ENCODE measurements around the gene RNPEPL1.

RNPEPL1 gene

GRCh38 chr2:240585681-240586197, 17.5 kb downstream of the RNPEPL1 start:
- peak overlapping the region; percentile 98 for H3K4me3 ChIP-seq (ENCODE audit: low read depth, low read length)
- peak overlapping the region; percentile 83 for H3K9ac ChIP-seq (ENCODE audit: low read depth, low read length)
- no peaks in the 10 kb centered on the region for H3K9me3 ChIP-seq (ENCODE audit: control insufficient read depth, insufficient read depth, low read length)
- H3K27me3 ChIP-seq (ENCODE audit: control insufficient read depth, insufficient read depth, low read length): no peaks in the 10 kb centered on the region
- H3K4me1 ChIP-seq (ENCODE audit: control insufficient read depth, insufficient read depth, low read length): peaks cover 14% of the 10 kb centered on the region
- H3K36me3 ChIP-seq (ENCODE audit: control insufficient read depth, insufficient read depth, low read length): peaks cover under 1% of the 10 kb centered on the region

DNA sequence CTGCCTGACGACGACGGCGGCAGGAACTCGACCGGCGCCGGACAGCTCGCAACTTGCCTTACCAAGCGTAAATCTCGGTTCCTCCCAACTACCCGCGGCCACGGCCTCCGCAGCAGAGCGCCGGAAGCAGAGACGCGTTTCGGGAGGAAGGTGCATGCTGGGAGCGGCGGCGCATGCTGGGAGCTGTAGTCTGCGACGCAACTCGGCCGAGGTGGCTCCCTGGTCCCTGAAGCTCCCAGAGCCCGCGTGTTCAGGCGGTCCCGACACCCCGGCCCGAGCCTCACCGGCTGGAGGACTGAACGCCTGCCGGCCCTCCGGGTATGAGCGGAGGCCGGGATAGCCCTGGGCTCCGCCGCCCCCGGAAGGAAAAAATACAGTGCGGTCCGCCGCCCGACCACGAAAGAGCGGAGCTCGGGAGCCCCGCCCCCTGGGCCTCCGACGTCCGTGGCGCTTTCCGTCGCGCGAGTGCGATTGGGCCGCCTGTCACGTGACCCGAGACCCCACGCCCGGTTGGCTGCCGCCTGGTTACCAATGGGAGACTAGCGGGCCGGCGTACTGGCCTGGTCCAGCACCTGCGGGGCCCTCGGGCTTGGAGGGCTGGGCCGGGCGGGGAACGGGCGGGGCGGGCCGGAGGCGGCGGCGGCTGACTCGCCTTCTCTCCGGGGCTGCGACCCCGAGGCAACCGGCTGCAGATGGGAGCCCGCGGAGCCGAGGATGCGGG, 18.1 kb downstream of the RNPEPL1 start, which contains the start of gene CAPN10:
CAPN10 (plus strand) TSS at position 537 of the 721 bp plus-strand sequence; CDS start at position 715, 178 bp downstream.
- Histone ChIP-seq H3K9ac (ENCODE audit: low read depth, low read length) (peak within 1 kb of the TSS; percentile 83), H3K27me3 (ENCODE audit: control insufficient read depth, insufficient read depth, low read length) (no peaks in the 10 kb centered on the region), H3K4me3 (ENCODE audit: low read depth, low read length) (peak within 1 kb of the TSS; percentile 98), H3K4me1 (ENCODE audit: control insufficient read depth, insufficient read depth, low read length) (peaks cover 14% of the 10 kb centered on the region), H3K36me3 (ENCODE audit: control insufficient read depth, insufficient read depth, low read length) (peaks cover 2% of the 10 kb centered on the region), H3K9me3 (ENCODE audit: control insufficient read depth, insufficient read depth, low read length) (no peaks in the 10 kb centered on the region)

GRCh38 chr2:240586919-240587800, 18.9 kb downstream of the RNPEPL1 start:
- Histone ChIP-seq H3K4me1 (ENCODE audit: control insufficient read depth, insufficient read depth, low read length) (peaks cover 13% of the 10 kb centered on the region), H3K36me3 (ENCODE audit: control insufficient read depth, insufficient read depth, low read length) (peaks cover 8% of the 10 kb centered on the region)

DNA sequence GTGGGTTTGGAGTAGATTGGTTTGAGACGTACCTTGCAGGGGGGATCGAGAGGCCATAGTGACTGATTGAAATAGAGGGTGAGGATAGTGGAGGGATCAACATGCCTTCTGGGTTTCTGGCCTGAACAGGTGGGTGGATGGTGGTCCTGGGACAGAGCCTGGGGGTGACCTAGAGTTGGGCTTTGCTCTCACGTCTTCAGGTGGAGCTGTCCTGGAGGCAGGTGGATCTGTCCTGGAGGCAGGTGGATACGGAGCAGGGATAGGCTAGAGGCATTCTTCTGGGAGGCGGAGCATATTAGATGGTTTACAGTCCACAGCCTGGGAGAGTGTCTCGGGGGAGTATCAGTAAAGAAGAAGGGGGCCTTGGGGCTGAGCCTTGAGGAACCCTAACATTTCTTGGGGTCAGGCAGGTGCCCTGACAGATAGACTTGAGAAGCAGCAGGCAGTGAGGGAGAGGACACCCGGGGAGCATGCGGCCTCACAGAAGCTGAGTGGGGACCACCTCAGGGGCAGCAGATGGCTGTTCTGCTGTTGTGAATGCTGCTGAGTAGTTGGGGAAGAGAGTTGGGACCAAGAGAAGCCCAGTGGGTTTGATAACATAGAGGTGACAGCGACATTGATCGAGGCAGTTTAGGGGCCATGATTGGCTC, 19.8 kb downstream of the RNPEPL1 start:
- peaks cover 11% of the 10 kb centered on the region for H3K4me1 ChIP-seq (ENCODE audit: control insufficient read depth, insufficient read depth, low read length)
- no peak overlapping the region for H3K9ac ChIP-seq (ENCODE audit: low read depth, low read length)
- H3K36me3 ChIP-seq (ENCODE audit: control insufficient read depth, insufficient read depth, low read length): peaks cover 8% of the 10 kb centered on the region
- H3K9me3 ChIP-seq (ENCODE audit: control insufficient read depth, insufficient read depth, low read length): no peaks in the 10 kb centered on the region
- no peaks in the 10 kb centered on the region for H3K27me3 ChIP-seq (ENCODE audit: control insufficient read depth, insufficient read depth, low read length)
- peak overlapping the region; percentile 98 for H3K4me3 ChIP-seq (ENCODE audit: low read depth, low read length)

More at GRCh38 chr2:240586919-240587800, 18.9 kb downstream of the RNPEPL1 start:
- Histone ChIP-seq H3K27me3 (ENCODE audit: control insufficient read depth, insufficient read depth, low read length) (no peaks in the 10 kb centered on the region), H3K9ac (ENCODE audit: low read depth, low read length) (peak overlapping the region; percentile 60), H3K4me3 (ENCODE audit: low read depth, low read length) (peak overlapping the region; percentile 98), H3K9me3 (ENCODE audit: control insufficient read depth, insufficient read depth, low read length) (no peaks in the 10 kb centered on the region)

DNA sequence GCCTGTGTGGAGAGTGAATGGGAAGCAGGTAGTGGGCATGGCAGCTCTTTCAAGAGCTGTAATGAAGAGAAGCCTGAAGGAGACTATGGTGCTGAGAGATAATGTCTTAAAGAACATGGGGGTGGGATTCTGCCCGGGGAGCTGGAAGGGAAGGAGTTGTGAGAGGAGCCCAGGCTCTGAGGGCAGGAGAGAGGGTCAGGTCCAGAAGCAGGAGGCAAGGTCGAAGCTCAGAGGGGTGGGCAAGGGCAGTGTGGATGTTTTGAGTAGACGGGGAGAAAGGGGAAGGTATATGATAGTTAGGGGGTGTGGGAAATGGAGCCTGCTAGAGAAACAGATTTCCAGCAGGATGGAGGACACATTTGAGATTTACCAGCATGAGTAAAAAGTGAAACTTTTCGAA, 20.4 kb downstream of the RNPEPL1 start:
- Histone ChIP-seq H3K4me3 (ENCODE audit: low read depth, low read length) (no peak overlapping the region), H3K9me3 (ENCODE audit: control insufficient read depth, insufficient read depth, low read length) (no peaks in the 10 kb centered on the region), H3K4me1 (ENCODE audit: control insufficient read depth, insufficient read depth, low read length) (peaks cover 11% of the 10 kb centered on the region), H3K27me3 (ENCODE audit: control insufficient read depth, insufficient read depth, low read length) (no peaks in the 10 kb centered on the region), H3K36me3 (ENCODE audit: control insufficient read depth, insufficient read depth, low read length) (peaks cover 9% of the 10 kb centered on the region), H3K9ac (ENCODE audit: low read depth, low read length) (no peak overlapping the region)

DNA sequence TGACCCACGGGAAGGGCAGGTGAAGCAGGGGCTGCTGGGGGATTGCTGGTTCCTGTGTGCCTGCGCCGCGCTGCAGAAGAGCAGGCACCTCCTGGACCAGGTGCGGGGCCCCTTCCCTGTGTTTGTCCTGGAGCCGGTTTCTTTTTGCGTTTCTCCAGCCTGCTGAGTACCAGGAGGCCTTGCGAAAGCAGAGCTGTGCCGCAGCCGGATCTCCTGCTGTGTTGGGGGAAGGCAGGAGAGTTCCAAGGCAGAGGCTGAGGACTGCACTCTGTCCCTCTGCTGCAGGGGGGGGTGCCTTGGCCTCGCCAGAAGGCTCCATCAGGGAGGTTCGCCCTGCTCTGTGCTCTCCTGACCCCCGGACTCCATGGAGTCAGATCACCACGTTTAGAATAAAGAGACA, 21.1 kb downstream of the RNPEPL1 start:
- no peaks in the 10 kb centered on the region for H3K9me3 ChIP-seq (ENCODE audit: control insufficient read depth, insufficient read depth, low read length)
- H3K4me1 ChIP-seq (ENCODE audit: control insufficient read depth, insufficient read depth, low read length): peaks cover 10% of the 10 kb centered on the region
- no peak overlapping the region for H3K4me3 ChIP-seq (ENCODE audit: low read depth, low read length)
- H3K9ac ChIP-seq (ENCODE audit: low read depth, low read length): no peak overlapping the region
- no peaks in the 10 kb centered on the region for H3K27me3 ChIP-seq (ENCODE audit: control insufficient read depth, insufficient read depth, low read length)
- peaks cover 16% of the 10 kb centered on the region for H3K36me3 ChIP-seq (ENCODE audit: control insufficient read depth, insufficient read depth, low read length)

DNA sequence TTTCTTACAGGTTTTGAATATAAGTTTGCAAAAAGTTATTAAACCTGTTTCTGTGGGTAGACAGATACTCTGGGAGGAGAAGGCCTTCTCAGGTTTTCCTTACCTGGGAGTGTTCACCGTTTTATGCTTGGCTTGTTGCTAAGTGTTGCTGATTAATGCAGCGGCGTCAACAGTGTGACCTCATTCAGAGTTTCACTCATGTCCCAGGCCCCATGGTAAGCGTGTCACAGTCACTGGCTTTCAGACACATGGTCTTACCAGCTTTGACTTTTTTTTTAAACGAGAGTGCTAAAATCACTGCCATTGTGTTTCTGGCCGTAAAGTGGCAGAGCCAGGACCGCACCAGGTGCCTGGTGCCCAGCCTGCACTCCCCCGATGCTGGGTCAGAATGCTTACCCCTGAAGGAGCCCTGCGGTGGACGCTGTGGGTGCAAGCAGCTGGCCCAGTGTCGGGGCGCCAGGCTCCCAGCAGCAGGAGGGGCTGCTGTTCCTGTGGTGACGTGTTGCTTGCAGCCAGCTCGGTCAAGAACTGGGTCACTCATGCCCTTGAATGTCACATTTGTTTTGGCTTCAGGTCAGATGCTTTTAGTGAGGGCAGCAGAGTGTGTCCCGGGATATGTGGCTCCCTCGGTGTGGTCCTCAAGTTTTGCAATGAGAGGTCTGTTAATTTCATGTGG, 21.7 kb downstream of the RNPEPL1 start:
- no peak overlapping the region for H3K4me3 ChIP-seq (ENCODE audit: low read depth, low read length)
- H3K27me3 ChIP-seq (ENCODE audit: control insufficient read depth, insufficient read depth, low read length): no peaks in the 10 kb centered on the region
- peaks cover 16% of the 10 kb centered on the region for H3K36me3 ChIP-seq (ENCODE audit: control insufficient read depth, insufficient read depth, low read length)
- H3K9me3 ChIP-seq (ENCODE audit: control insufficient read depth, insufficient read depth, low read length): no peaks in the 10 kb centered on the region
- peaks cover 5% of the 10 kb centered on the region for H3K4me1 ChIP-seq (ENCODE audit: control insufficient read depth, insufficient read depth, low read length)
- no peak overlapping the region for H3K9ac ChIP-seq (ENCODE audit: low read depth, low read length)

DNA sequence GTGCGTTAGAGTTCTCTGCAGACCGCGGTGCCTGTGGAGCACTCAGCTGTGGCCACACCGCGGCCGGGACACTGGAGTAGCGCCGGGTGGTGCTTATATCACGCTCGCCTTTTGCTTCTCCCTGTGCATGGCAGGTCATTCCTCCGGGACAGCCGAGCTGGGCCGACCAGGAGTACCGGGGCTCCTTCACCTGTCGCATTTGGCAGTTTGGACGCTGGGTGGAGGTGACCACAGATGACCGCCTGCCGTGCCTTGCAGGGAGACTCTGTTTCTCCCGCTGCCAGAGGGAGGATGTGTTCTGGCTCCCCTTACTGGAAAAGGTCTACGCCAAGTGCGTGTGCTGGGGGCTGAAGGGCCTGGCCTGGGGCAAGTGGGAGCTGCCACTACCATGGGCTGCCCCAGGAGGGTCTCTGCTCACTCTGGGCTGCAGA, 22.4 kb downstream of the RNPEPL1 start:
- Histone ChIP-seq H3K4me1 (ENCODE audit: control insufficient read depth, insufficient read depth, low read length) (no peaks in the 10 kb centered on the region), H3K9me3 (ENCODE audit: control insufficient read depth, insufficient read depth, low read length) (no peaks in the 10 kb centered on the region), H3K4me3 (ENCODE audit: low read depth, low read length) (no peak overlapping the region), H3K27me3 (ENCODE audit: control insufficient read depth, insufficient read depth, low read length) (no peaks in the 10 kb centered on the region), H3K36me3 (ENCODE audit: control insufficient read depth, insufficient read depth, low read length) (peaks cover 16% of the 10 kb centered on the region), H3K9ac (ENCODE audit: low read depth, low read length) (no peak overlapping the region)

- Histone ChIP-seq H3K9ac (ENCODE audit: low read depth, low read length) (no peak overlapping the region), H3K36me3 (ENCODE audit: control insufficient read depth, insufficient read depth, low read length) (peaks cover 17% of the 10 kb centered on the region), H3K4me1 (ENCODE audit: control insufficient read depth, insufficient read depth, low read length) (no peaks in the 10 kb centered on the region), H3K4me3 (ENCODE audit: low read depth, low read length) (no peak overlapping the region), H3K9me3 (ENCODE audit: control insufficient read depth, insufficient read depth, low read length) (no peaks in the 10 kb centered on the region), H3K27me3 (ENCODE audit: control insufficient read depth, insufficient read depth, low read length) (no peaks in the 10 kb centered on the region)
These were observed 22.9 kb downstream of the RNPEPL1 start for GRCh38 chr2:240591226-240591625.

DNA sequence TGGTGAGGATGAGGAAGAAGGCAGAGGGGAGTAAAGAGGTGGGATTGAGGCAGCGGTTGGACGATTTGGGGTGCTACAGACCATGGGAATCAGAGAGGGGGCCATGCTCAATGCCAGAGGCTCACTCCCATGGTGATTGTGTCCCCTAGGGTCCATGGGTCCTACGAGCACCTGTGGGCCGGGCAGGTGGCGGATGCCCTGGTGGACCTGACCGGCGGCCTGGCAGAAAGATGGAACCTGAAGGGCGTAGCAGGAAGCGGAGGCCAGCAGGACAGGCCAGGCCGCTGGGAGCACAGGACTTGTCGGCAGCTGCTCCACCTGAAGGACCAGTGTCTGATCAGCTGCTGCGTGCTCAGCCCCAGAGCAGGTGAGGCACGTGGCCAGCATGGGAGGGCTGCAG, 23.5 kb downstream of the RNPEPL1 start:
- Histone ChIP-seq H3K27me3 (ENCODE audit: control insufficient read depth, insufficient read depth, low read length) (no peaks in the 10 kb centered on the region), H3K36me3 (ENCODE audit: control insufficient read depth, insufficient read depth, low read length) (peaks cover 19% of the 10 kb centered on the region), H3K9me3 (ENCODE audit: control insufficient read depth, insufficient read depth, low read length) (no peaks in the 10 kb centered on the region), H3K9ac (ENCODE audit: low read depth, low read length) (no peak overlapping the region), H3K4me1 (ENCODE audit: control insufficient read depth, insufficient read depth, low read length) (no peaks in the 10 kb centered on the region), H3K4me3 (ENCODE audit: low read depth, low read length) (no peak overlapping the region)
